GM23248 (cell line): ENCODE measurements around the gene HDGFL2. TPM values are rescaled to one million over a fixed set of nuclear protein-coding genes. Genes with fewer than 3 reads are reported as not detected.

ENCODE experiments used
- DNase-seq: peaks from one replicate; pipeline ENCODE4 v3.0.0-alpha.2; 2015
- H2AFZ ChIP-seq: fragments of 200-600 bp; sonication (generic); 2 replicates; pipeline ENCODE4 v1.6.1; 2016; ENCODE audit warnings: antibody characterized with exemption
- H3F3A ChIP-seq: fragments of 200-600 bp; sonication (generic); 2 replicates; pipeline ENCODE4 v1.6.1; 2016; ENCODE audit warnings: mild to moderate bottlenecking, antibody characterized with exemption, mixed run types; ENCODE audit not compliant: insufficient read depth
- H3K27ac ChIP-seq: fragments of 200-600 bp; sonication (generic); 2 replicates; pipeline ENCODE4 v1.5.1; 2016; ENCODE audit warnings: mild to moderate bottlenecking
- H3K27me3 ChIP-seq: fragments of 200-600 bp; sonication (generic); replicated peaks from 2 replicates; pipeline ENCODE4 v1.6.1; 2016; ENCODE audit warnings: mild to moderate bottlenecking; ENCODE audit not compliant: insufficient read depth
- H3K36me3 ChIP-seq: fragments of 200-600 bp; sonication (generic); 2 replicates; pipeline ENCODE4 v1.6.1; 2016; ENCODE audit warnings: low read depth, mild to moderate bottlenecking
- H3K4me1 ChIP-seq: fragments of 200-600 bp; sonication (generic); 2 replicates; pipeline ENCODE4 v1.6.1; 2016; ENCODE audit warnings: mild to moderate bottlenecking; ENCODE audit not compliant: insufficient read depth
- H3K4me2 ChIP-seq: fragments of 200-600 bp; sonication (generic); one replicate; pipeline ENCODE4 v1.6.1; 2016; ENCODE audit warnings: mild to moderate bottlenecking; ENCODE audit not compliant: unreplicated experiment
- H3K4me3 ChIP-seq: fragments of 200-600 bp; sonication (generic); 2 replicates; pipeline ENCODE4 v1.5.1; 2016; ENCODE audit warnings: mild to moderate bottlenecking
- H3K79me2 ChIP-seq: fragments of 200-600 bp; sonication (generic); 2 replicates; pipeline ENCODE4 v1.6.1; 2016; ENCODE audit warnings: mild to moderate bottlenecking; ENCODE audit not compliant: insufficient read depth
- H3K9ac ChIP-seq: fragments of 200-600 bp; sonication (generic); 2 replicates; pipeline ENCODE4 v1.6.1; 2016; ENCODE audit warnings: mild to moderate bottlenecking
- H3K9me2 ChIP-seq: fragments of 200-600 bp; sonication (generic); 2 replicates; pipeline ENCODE4 v1.6.1; 2016; ENCODE audit warnings: mixed run types, mild to moderate bottlenecking, moderate library complexity; ENCODE audit not compliant: insufficient read depth
- H3K9me3 ChIP-seq: fragments of 200-600 bp; sonication (generic); one replicate; pipeline ENCODE4 v1.6.1; 2017; ENCODE audit warnings: low read depth
- H4K20me1 ChIP-seq: fragments of 200-600 bp; sonication (generic); 2 replicates; pipeline ENCODE4 v1.6.0; 2016; ENCODE audit not compliant: insufficient read depth
- EZH2 ChIP-seq: fragments of 200-600 bp; sonication (generic); IDR thresholded peaks from 2 replicates; pipeline ENCODE4 v1.6.1; 2018; ENCODE audit warnings: antibody characterized with exemption, mild to moderate bottlenecking; ENCODE audit not compliant: insufficient read depth, poor library complexity, severe bottlenecking
- EZH2phosphoT487 ChIP-seq: fragments of 200-600 bp; sonication (generic); IDR thresholded peaks from 2 replicates; pipeline ENCODE4 v1.6.1; 2018; ENCODE audit warnings: antibody characterized with exemption, moderate library complexity, mild to moderate bottlenecking, low read depth; ENCODE audit not compliant: insufficient read depth
- WGBS, 2 experiments: methylation state at CpG; one replicate each; pipeline ENCODE4 v1.1.6; 2015 to 2017; ENCODE audit warnings: low lambda C conversion rate in 2 of 2, low coverage in 1 of 2; ENCODE audit errors: missing lambda C conversion rate in 2 of 2; 5-methylcytosine and 5-hydroxymethylcytosine counted together
- in situ Hi-C: fragments of 300-500 bp; cut with MboI; formaldehyde crosslinking; loops from 2 replicates; pipeline ENCODE4 v1.15.0; 2020
- polyA plus RNA-seq: library from polyadenylated mRNA; unstranded; fragments of >200 nt; fragmentation: Nextera tagmentation; extraction: Ambion mirVana; gene quantifications from 2 replicates; pipeline ENCODE4 v1.2.1, GENCODE V29; 2016
- total RNA-seq: library from RNA; depleted of rRNA; stranded (reverse); fragments of >200 nt; shearing (Covaris generic); gene quantifications from 2 replicates; pipeline ENCODE4 v1.2.3, GENCODE V29; 2014

Gene HDGFL2
- total and polyA plus RNA-seq, 2 experiments from 2014 or later: 23.0 to 50.7 TPM

DNA sequence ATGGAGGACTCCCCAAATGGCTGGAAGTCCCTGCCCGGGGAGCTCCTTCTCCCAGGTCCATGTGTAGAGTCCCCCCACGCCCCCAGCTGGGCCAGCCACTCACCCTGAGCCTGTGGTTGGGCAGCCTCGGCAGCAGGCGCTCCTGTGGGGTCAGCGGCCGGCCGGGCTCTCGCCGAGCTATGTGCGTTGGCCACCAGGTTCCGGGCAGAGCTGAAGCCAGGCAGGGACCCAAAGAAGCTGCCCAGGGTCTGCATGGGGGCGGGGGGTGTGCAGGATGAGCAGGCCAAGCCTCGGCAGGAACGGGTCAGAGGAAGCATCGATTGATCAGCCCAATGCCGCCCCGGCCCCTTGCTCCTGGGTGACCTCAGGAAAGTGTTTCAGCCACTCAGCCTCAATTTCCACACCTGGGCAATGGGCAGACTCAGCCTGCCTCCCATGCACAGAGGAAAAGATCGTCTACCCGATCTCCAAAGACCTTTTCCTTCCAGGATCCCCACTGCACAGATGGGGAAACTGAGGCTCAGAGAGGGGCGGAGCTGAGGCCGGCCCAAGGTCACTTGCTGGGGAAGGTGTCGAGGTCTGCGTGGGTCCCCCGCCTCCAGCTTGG, 45.5 kb downstream of the HDGFL2 start:
- H3K9me3 ChIP-seq: no peaks in the 10 kb centered on the region
- no peak for TF ChIP-seq EZH2
- no peak for TF ChIP-seq EZH2phosphoT487
- DNase-seq: no peak
- H3K4me2 ChIP-seq: no peak overlapping the region
- no peaks in the 10 kb centered on the region for H3K79me2 ChIP-seq
- no peaks in the 10 kb centered on the region for H4K20me1 ChIP-seq
- no peak overlapping the region for H3K9ac ChIP-seq
- H3K4me3 ChIP-seq: no peak overlapping the region
- WGBS, 2 experiments: 77 to 83% methylated on average over 19 to 21 of the region's 24 CpGs
- in situ Hi-C loops: no loop called here
- no peaks in the 10 kb centered on the region for H3F3A ChIP-seq
- no peaks in the 10 kb centered on the region for H3K4me1 ChIP-seq
- no peaks in the 10 kb centered on the region for H3K9me2 ChIP-seq
- H3K36me3 ChIP-seq: no peaks in the 10 kb centered on the region
- H3K27me3 ChIP-seq: no peaks in the 10 kb centered on the region
- no peak overlapping the region for H3K27ac ChIP-seq
- H2AFZ ChIP-seq: no peak overlapping the region

DNA sequence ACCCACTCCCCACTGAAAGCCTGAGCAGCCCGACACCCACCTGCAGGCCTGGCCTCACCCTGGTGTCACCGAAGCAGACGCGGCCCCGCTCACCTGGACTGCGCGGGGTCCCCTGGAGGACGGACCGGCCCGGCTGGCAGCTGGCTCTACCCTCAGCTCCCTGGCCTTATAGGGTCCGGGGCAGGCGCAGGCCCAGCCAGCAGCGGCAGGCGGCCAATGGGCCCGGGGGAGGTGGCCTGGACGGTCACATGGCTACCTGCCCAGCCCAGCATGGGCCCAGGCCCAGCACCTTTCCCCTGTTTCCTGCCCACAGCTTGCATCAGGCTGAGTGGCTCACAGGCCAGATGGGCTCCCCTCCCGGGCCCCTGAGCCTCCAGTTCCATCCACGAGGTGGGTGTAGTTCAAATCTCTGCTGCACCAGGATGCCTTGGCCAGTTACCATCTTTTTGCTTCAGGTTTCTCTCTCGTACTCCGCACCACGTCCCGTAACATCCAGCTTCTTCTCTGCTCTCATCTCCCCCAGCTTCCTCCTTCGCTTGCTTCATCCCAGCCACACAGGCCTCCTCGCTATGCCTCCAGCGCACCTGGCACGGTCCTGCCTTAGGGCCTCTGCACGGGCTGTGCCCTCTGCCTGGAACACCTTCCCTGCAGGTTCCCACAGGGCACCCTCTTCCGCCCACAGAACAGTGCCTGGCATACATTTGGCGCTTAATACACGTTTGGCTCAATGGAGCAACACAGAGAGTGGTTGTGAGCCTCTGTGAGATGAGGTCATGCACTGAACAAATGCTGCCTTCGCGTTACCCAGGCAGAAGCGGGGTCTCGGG, 46.5 kb downstream of the HDGFL2 start, which contains the start of gene PLIN4:
Gene PLIN4, minus strand, starts transcription at position 142 of the 827 bp plus-strand sequence. CDS start 214 bp downstream, outside the sequence.
- 71 to 72% methylated on average over 34 of the region's 34 CpGs for WGBS, 2 experiments

DNA sequence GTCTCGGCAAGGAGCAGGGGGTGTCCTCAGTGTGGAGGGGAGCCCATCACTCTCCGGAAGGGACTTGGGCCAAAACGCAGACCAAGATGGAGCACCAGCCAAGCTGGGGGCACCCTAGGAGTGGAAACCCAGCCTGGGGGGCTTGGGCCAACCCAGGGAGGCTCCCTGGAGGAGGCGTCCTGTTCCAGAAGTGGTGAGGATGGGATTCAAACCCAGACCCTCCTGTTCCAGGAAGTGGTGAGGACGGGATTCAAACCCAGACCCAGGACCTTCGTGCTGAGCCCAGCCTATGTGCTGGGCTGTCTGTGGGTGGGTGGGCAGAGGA, 47.0 kb downstream of the HDGFL2 start:
- no peak for DNase-seq
- Histone ChIP-seq H3K79me2 (no peaks in the 10 kb centered on the region), H3K9ac (no peak overlapping the region), H3K27me3 (no peaks in the 10 kb centered on the region), H3F3A (no peaks in the 10 kb centered on the region), H3K4me3 (no peak overlapping the region), H3K27ac (no peak overlapping the region), H2AFZ (no peak overlapping the region), H3K4me2 (no peak overlapping the region), H3K9me3 (no peaks in the 10 kb centered on the region), H3K4me1 (no peaks in the 10 kb centered on the region), H4K20me1 (no peaks in the 10 kb centered on the region), H3K36me3 (no peaks in the 10 kb centered on the region), H3K9me2 (no peaks in the 10 kb centered on the region)
- no peak for TF ChIP-seq EZH2
- no peak for TF ChIP-seq EZH2phosphoT487
- 55 to 60% methylated on average over 6 of the region's 6 CpGs for WGBS, 2 experiments
- in situ Hi-C loops: no loop called here

More for the DNA sequence above, 46.5 kb downstream of the HDGFL2 start, which contains the start of gene PLIN4:
- H3K4me2 ChIP-seq: no peak within 1 kb of the TSS
- no peak within 1 kb of the TSS for H3K9ac ChIP-seq
- in situ Hi-C loops: no loop called here
- DNase-seq: peak; percentile 49
- H3F3A ChIP-seq: no peaks in the 10 kb centered on the region
- H3K27ac ChIP-seq: no peak within 1 kb of the TSS
- no peaks in the 10 kb centered on the region for H3K79me2 ChIP-seq
- H3K9me3 ChIP-seq: no peaks in the 10 kb centered on the region
- H4K20me1 ChIP-seq: no peaks in the 10 kb centered on the region
- TF ChIP-seq EZH2phosphoT487 (no peak), EZH2 (no peak)
- H2AFZ ChIP-seq: no peak within 1 kb of the TSS
- no peaks in the 10 kb centered on the region for H3K4me1 ChIP-seq
- no peaks in the 10 kb centered on the region for H3K9me2 ChIP-seq
- no peak within 1 kb of the TSS for H3K4me3 ChIP-seq
- no peaks in the 10 kb centered on the region for H3K27me3 ChIP-seq
- no peaks in the 10 kb centered on the region for H3K36me3 ChIP-seq

DNA sequence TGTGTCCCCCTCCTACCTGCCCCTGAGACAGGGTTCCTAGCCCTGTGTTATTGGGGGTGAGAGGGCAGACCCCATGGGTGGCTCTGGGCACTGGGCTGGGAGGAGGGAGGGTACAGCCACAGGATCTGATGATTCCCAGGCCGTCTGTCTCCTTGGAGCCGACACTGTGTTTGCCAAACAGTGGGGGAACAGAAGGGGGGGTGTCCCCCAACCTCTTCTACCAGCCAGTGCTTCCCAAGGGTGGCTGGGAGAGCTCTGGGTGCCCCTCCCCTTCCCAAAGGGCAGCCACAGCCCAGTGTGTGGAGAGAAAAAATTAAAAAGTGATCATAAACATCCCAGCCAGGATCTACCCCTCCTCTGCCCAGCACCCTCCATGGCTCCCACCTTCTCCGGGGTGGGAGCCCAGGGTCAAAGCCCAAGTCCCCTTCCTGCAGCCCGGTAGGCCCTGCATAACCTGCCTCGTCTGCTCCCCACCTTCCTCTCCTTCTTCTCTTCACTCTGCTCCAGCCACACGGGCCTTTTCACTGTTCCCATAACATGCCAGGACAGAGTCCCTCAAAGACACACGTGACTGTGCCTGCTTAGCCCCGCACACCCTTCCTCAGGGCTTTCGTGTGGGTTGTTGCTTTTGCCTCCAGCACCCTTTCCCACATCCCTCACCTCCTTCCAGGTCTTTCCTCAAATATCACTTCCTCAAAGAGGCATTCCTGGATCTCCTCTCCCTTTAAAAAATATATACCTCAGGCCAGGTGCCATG, 47.6 kb downstream of the HDGFL2 start:
- Histone ChIP-seq H3K4me3 (no peak overlapping the region), H3K9me3 (no peaks in the 10 kb centered on the region), H3K9me2 (no peaks in the 10 kb centered on the region), H3K79me2 (no peaks in the 10 kb centered on the region), H2AFZ (no peak overlapping the region), H3K36me3 (no peaks in the 10 kb centered on the region), H3K9ac (no peak overlapping the region), H3K4me1 (no peaks in the 10 kb centered on the region), H3K4me2 (no peak overlapping the region), H3K27me3 (no peaks in the 10 kb centered on the region), H3F3A (no peaks in the 10 kb centered on the region), H4K20me1 (no peaks in the 10 kb centered on the region), H3K27ac (no peak overlapping the region)
- 23 to 26% methylated on average over 9 of the region's 9 CpGs for WGBS, 2 experiments
- DNase-seq: peak; percentile 21
- TF ChIP-seq EZH2 (no peak), EZH2phosphoT487 (no peak)
- in situ Hi-C loops: no loop called here
